Ishikawa (cell line): ENCODE measurements around the gene ARNT2.

Source experiments
- CEBPB ChIP-seq: IDR thresholded peaks from 2 replicates; pipeline ENCODE4 v1.6.1; 2012
- CREB1 ChIP-seq: IDR thresholded peaks from 2 replicates; pipeline ENCODE4 v1.6.1; 2012; ENCODE audit warnings: low read depth
- EP300 ChIP-seq: IDR thresholded peaks from 2 replicates; pipeline ENCODE4 v1.6.1; 2012; ENCODE audit warnings: borderline replicate concordance
- MAX ChIP-seq: IDR thresholded peaks from 2 replicates; pipeline ENCODE4 v1.6.1; 2012
- NFIC ChIP-seq: IDR thresholded peaks from 2 replicates; pipeline ENCODE4 v1.6.1; 2012
- REST ChIP-seq: IDR thresholded peaks from 2 replicates; pipeline ENCODE4 v1.6.1; 2012; ENCODE audit warnings: low read depth, mild to moderate bottlenecking
- TAF1 ChIP-seq: IDR thresholded peaks from 2 replicates; pipeline ENCODE4 v1.6.1; 2012; ENCODE audit warnings: low read depth, mild to moderate bottlenecking
- TCF12 ChIP-seq: IDR thresholded peaks from 2 replicates; pipeline ENCODE4 v1.6.1; 2012; ENCODE audit warnings: low read depth
- TEAD4 ChIP-seq: IDR thresholded peaks from 2 replicates; pipeline ENCODE4 v1.6.1; 2012
- YY1 ChIP-seq: IDR thresholded peaks from 2 replicates; pipeline ENCODE4 v1.6.1; 2012; ENCODE audit warnings: low read depth

- TF ChIP-seq REST (no peak), YY1 (no peak), CEBPB (no peak), EP300 (no peak), MAX (no peak), NFIC (no peak), CREB1 (no peak), TEAD4 (no peak), TCF12 (no peak), TAF1 (no peak)
Measured at GRCh38 chr15:80573606-80574005, 169.4 kb downstream of the ARNT2 start.
